Right atrium auricular region (tissue), 2 donors: ENCODE data around the gene CEACAM16. TPM values are rescaled to one million over a fixed set of nuclear protein-coding genes. Genes with fewer than 3 reads are reported as not detected.
A peak's percentile ranks its signal among the peaks of the same experiment; 100 is the strongest.

Source experiments
- DNase-seq: peaks from one replicate; pipeline ENCODE4 v3.0.0-alpha.2; 2019; ENCODE audit warnings: low spot score
- H3K27ac ChIP-seq, 2 donors: fragments of 200-600 bp; sonication (generic); 1 replicate in 1 of 2; 2 replicates in 1 of 2; pipeline ENCODE4 v1.5.1; 2016 to 2019
- H3K27me3 ChIP-seq, 2 donors: fragments of 200-600 bp; sonication (generic); one replicate each; pipeline versions ENCODE4 v1.5.1 to v1.6.0; 2017 to 2019
- H3K36me3 ChIP-seq: fragments of 200-600 bp; sonication (generic); one replicate; pipeline ENCODE4 v1.5.1; 2016
- H3K4me1 ChIP-seq, 2 donors: fragments of 200-600 bp; sonication (generic); one replicate each; pipeline versions ENCODE4 v1.5.1 to v1.6.0; 2017 to 2019
- H3K4me3 ChIP-seq, 2 donors: fragments of 200-600 bp; sonication (generic); 1 replicate in 1 of 2; 2 replicates in 1 of 2; pipeline ENCODE4 v1.5.1; 2017 to 2019; ENCODE audit warnings: mild to moderate bottlenecking in 1 of 2, moderate library complexity in 1 of 2
- H3K9me3 ChIP-seq, 2 donors: fragments of 200-600 bp; sonication (generic); one replicate each; pipeline ENCODE4 v1.5.1; 2019
- CTCF ChIP-seq, 2 donors: fragments of 200-600 bp; sonication (generic); IDR thresholded peaks; one replicate each; pipeline ENCODE4 v1.5.1; 2019; ENCODE audit warnings: antibody characterized with exemption in 2 of 2
- total RNA-seq, 2 donors: library from RNA; depleted of rRNA; stranded (reverse); fragments of >200 nt; gene quantifications; one replicate each; pipeline ENCODE4 v1.1.0, GENCODE V29; 2016

Gene CEACAM16
- total RNA-seq: not detected

- no peaks in the 10 kb centered on the region for H3K36me3 ChIP-seq
- no peaks in the 10 kb centered on the region for H3K27me3 ChIP-seq
- H3K27ac ChIP-seq: no peak within 1 kb of the TSS
- H3K9me3 ChIP-seq: no peaks in the 10 kb centered on the region
- peaks cover 0 to 11% of the 10 kb centered on the region in 2 donors for H3K4me1 ChIP-seq
- H3K4me3 ChIP-seq: no peak within 1 kb of the TSS
- DNase-seq: no peak
- no peak for TF ChIP-seq CTCF (IDR thresholded peaks at IDR 0.05)
Measured at GRCh38 chr19:44698492-44699201, at the start of gene CEACAM16. Gene CEACAM16, plus strand, starts transcription at chr19:44699151. Its CDS starts 2,306 bp downstream, at chr19:44701457.

GRCh38 chr19:44649578-44650145, 49.3 kb upstream of the CEACAM16 start:
- no peak for DNase-seq
- TF ChIP-seq CTCF (IDR thresholded peaks at IDR 0.05): no peak

GRCh38 chr19:44653343-44653742, 45.6 kb upstream of the CEACAM16 start:
- TF ChIP-seq CTCF (IDR thresholded peaks at IDR 0.05): no peak
- no peak for DNase-seq
- Histone ChIP-seq H3K4me3 (no peak overlapping the region), H3K27me3 (no peaks in the 10 kb centered on the region), H3K4me1 (peaks cover 0 to 32% of the 10 kb centered on the region in 2 donors), H3K9me3 (no peaks in the 10 kb centered on the region), H3K36me3 (peaks cover 81% of the 10 kb centered on the region), H3K27ac (no peak overlapping the region)

More at GRCh38 chr19:44649578-44650145, 49.3 kb upstream of the CEACAM16 start:
- H3K9me3 ChIP-seq: no peaks in the 10 kb centered on the region
- no peak overlapping the region for H3K4me3 ChIP-seq
- peak overlapping the region; percentile 72 to 74 for H3K27ac ChIP-seq
- H3K4me1 ChIP-seq: peaks cover 0 to 53% of the 10 kb centered on the region in 2 donors
- H3K36me3 ChIP-seq: peaks cover 55% of the 10 kb centered on the region
- no peaks in the 10 kb centered on the region for H3K27me3 ChIP-seq

- H3K4me3 ChIP-seq: no peak overlapping the region
- peak; percentile 77 for DNase-seq
Measured at GRCh38 chr19:44653977-44654774, 44.8 kb upstream of the CEACAM16 start.

More at GRCh38 chr19:44653977-44654774, 44.8 kb upstream of the CEACAM16 start:
- H3K27ac ChIP-seq: peak overlapping the region in 1 of 2 donors; percentile 20
- TF ChIP-seq CTCF (IDR thresholded peaks at IDR 0.05): peak; percentile 43 to 69
- peaks cover 0 to 23% of the 10 kb centered on the region in 2 donors for H3K4me1 ChIP-seq
- H3K27me3 ChIP-seq: no peaks in the 10 kb centered on the region
- peaks cover 90% of the 10 kb centered on the region for H3K36me3 ChIP-seq
- no peaks in the 10 kb centered on the region for H3K9me3 ChIP-seq
